ENCODE data around the gene BABAM1. TPM values are rescaled to one million over a fixed set of nuclear protein-coding genes. Genes with fewer than 3 reads are reported as not detected.

The BABAM1 gene
- total RNA-seq, 1 donor from 2014 or later: 135 TPM

DNA sequence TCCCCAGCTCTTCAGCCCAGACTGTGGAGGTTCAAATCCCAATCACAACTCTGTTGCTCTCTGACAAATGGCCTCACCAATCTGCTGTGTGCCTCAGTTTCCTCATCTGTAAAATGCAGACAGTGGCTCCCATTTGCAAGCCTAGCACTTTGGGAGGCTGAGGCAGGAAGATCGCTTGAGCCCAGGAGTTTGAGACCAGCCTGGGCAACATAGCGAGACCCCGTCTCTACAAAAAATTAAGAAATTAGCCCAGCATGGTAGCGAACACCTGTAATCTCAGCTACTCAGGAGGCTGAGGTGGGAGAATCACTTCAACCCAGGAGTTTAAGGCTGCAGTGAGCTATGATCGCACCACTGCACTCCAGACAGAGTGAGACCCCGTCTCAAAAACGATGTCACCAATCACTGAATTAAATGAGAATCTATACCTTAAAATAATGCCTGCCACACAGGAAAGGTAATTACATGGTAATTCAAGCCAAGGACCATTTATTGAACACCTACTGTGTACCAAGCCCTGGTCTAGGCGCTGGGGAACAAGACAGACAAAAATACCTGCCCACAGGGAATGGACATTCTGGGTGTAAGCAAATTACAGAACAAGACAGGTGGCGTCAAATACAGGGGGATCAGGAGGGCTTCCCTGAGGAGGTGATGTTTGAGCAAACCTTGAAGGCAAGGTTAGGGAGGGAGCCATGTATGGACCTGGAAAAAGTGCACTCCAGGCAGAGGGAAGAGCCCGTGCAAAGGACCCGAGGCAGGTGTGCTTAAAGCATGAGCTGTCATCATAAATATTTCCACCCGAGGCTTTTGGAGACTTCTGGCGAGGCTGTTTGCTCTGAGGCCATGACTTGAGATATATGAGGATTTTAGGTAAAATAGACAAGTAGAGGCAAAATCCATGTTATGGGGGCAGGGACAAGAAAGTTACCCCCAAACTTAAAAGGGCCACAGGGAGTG, 29.2 kb upstream of the BABAM1 start:
- no peak overlapping the region for H3K27ac Mint-ChIP-seq
- intact Hi-C loops (cut with micrococcal nuclease): no loop called here

DNA sequence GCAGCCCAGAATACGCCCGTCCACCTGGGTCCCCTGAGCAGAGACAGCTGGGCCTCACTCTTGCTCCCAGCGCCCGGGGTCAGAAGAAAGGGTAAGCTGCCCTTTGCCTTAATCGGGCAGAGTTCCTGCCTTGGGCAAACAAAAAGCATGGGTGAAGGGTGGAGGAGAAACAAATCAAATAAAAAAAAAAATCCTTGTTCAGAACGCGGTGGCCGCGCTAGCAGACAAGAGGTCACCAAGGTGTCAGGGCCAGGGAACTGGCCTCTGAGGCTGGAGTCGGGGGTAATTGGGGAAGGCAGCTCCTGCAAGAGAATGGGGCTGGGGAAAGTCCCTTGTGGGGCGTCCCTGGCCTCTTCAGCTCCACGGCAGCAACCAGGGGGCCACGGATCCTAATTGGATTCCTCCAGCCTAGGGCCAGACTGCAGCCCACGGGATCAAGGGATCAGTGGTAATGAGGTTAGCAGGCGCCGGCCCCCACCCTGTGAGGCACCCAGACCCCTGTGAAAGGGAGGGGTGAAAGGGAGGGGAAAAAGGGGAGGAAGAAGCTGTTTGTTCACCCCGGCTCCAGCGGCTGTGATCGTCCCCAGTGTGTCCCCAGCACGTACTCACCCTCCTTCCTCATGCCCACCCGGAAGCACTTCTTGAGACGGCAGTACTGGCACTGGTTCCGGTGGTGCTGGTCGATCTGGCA, 27.0 kb upstream of the BABAM1 start:
- Mint-ChIP-seq H3K9me3 (no peaks in the 10 kb centered on the region), H3K27ac (no peak overlapping the region), H3K36me3 (ENCODE audit: low read depth) (no peaks in the 10 kb centered on the region), H3K4me3 (no peak overlapping the region), H3K27me3 (no peaks in the 10 kb centered on the region), H3K4me1 (peaks cover 15% of the 10 kb centered on the region)
- POLR2A ChIA-PET: interaction anchor here (0.5 kb wide), 1 partner anchor 24 kb away, joined by 4 read pairs; no protein-coding TSS in a partner anchor
- TF ChIP-seq, protein P1, sequence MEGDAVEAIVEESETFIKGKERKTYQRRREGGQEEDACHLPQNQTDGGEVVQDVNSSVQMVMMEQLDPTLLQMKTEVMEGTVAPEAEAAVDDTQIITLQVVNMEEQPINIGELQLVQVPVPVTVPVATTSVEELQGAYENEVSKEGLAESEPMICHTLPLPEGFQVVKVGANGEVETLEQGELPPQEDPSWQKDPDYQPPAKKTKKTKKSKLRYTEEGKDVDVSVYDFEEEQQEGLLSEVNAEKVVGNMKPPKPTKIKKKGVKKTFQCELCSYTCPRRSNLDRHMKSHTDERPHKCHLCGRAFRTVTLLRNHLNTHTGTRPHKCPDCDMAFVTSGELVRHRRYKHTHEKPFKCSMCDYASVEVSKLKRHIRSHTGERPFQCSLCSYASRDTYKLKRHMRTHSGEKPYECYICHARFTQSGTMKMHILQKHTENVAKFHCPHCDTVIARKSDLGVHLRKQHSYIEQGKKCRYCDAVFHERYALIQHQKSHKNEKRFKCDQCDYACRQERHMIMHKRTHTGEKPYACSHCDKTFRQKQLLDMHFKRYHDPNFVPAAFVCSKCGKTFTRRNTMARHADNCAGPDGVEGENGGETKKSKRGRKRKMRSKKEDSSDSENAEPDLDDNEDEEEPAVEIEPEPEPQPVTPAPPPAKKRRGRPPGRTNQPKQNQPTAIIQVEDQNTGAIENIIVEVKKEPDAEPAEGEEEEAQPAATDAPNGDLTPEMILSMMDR (IDR thresholded peaks at IDR 0.05): no peak
- no peak for ATAC-seq (ENCODE audit: low read depth)
- CTCF ChIA-PET: no interaction called here
- intact Hi-C loops (cut with micrococcal nuclease): no loop called here
- DNase-seq: no peak

More for the DNA sequence above, 29.2 kb upstream of the BABAM1 start:
- POLR2A ChIA-PET: interaction anchor here (0.5 to 4.2 kb wide), 3 partner anchors 23 to 24 kb away, joined by 4 to 25 read pairs (median 4); partner anchors contain the start of gene USE1
- Mint-ChIP-seq H3K9me3 (no peaks in the 10 kb centered on the region), H3K36me3 (ENCODE audit: low read depth) (no peaks in the 10 kb centered on the region), H3K4me3 (peak overlapping the region; percentile 21), H3K27me3 (no peaks in the 10 kb centered on the region), H3K4me1 (peaks cover 17% of the 10 kb centered on the region)
- TF ChIP-seq, protein P1 (IDR thresholded peaks at IDR 0.05): no peak
- ATAC-seq (ENCODE audit: low read depth) (no peak), DNase-seq (no peak)
- CTCF ChIA-PET: interaction anchor here (1.1 to 2.7 kb wide), 2 partner anchors 22 to 29 kb away, joined by 3 to 10 read pairs; no protein-coding TSS in a partner anchor

DNA sequence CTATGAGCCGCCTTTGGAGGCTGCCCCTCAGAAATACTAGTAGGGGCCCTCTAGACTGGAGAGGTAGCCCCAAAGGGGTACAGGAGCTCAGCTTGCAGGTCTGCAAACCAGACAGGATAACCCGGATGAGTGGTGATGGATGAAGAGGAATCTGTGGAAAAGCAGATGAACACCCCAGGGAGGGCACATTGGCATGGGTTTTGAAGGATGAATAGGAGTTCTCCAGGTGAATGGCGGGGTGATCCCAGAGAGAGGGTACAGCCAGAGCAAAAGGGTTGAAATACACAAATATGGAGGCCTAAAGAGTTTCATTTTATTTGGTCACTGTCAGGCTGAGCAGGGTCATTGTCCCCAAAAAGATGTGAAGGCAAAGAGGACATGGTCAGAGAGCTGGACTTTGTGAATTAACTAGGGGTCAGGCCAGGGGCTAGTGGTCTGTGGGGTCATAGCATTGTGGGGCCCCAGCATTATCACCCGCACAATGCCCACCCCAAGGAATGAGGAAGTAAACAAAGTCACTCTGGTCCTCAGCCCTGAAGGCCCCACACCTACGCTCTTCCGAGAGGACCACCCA, 26.3 kb upstream of the BABAM1 start:
- CTCF ChIA-PET: no interaction called here
- no peak overlapping the region for H3K27ac Mint-ChIP-seq
- intact Hi-C loops (cut with micrococcal nuclease): no loop called here

DNA sequence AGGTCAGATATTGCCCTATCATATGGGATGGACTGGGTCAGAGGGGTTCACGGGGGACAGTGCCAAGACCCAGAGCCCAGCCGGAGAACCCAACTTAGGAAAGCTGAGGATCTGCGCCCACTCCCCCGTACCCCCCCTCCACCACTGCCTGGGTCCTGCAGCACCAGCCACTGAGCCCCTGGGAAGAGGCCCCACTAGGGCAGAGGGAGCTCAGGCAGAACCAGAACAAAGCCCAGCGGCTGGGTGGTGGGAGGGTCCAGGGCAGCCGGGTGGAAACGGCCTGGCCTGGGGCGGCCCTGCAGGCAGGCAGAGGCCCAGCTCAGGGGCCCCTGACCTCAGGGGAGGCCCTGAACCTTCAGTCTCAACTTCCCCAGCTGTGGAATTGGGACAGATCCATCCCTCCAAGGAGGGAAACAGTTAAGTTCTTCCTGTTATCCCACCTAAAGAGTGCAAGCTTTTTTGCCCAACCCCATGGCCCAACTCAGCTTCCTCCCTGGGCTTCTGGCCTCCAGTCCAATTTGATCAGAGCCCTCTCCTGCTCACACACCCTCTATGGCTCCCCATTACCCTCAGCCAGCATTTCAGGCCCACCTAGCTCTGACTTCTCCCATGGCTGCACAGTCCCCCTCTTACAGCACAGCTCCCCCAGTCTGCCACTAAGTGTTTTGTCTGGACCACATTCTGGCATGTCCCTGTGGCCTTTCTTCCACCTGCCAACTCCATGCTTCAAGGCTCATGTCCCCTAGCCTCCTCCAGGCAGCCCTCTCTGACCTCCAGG, 24.6 kb upstream of the BABAM1 start:
- Mint-ChIP-seq H3K9me3 (no peaks in the 10 kb centered on the region), H3K4me3 (no peak overlapping the region), H3K36me3 (ENCODE audit: low read depth) (no peaks in the 10 kb centered on the region), H3K27me3 (no peaks in the 10 kb centered on the region), H3K27ac (peak overlapping the region; percentile 37), H3K4me1 (peaks cover 13% of the 10 kb centered on the region)
- TF ChIP-seq, protein P1 (IDR thresholded peaks at IDR 0.05): no peak
- ATAC-seq (ENCODE audit: low read depth) (no peak), DNase-seq (no peak)
- POLR2A ChIA-PET: interaction anchor here (0.6 to 2.9 kb wide), 8 partner anchors 11 to 656 kb away, joined by 3 to 16 read pairs (median 4); partner anchors contain the start of genes OCEL1 and USE1
- intact Hi-C loops (cut with micrococcal nuclease): no loop called here
- CTCF ChIA-PET: no interaction called here

More for the DNA sequence above, 26.3 kb upstream of the BABAM1 start:
- peaks cover 15% of the 10 kb centered on the region for H3K4me1 Mint-ChIP-seq
- DNase-seq (no peak), ATAC-seq (ENCODE audit: low read depth) (no peak)
- TF ChIP-seq, protein P1 (IDR thresholded peaks at IDR 0.05): no peak
- H3K36me3 Mint-ChIP-seq (ENCODE audit: low read depth): no peaks in the 10 kb centered on the region
- no peaks in the 10 kb centered on the region for H3K27me3 Mint-ChIP-seq
- H3K4me3 Mint-ChIP-seq: no peak overlapping the region
- no peaks in the 10 kb centered on the region for H3K9me3 Mint-ChIP-seq
- POLR2A ChIA-PET: interaction anchor here (0.9 to 1.1 kb wide), 2 partner anchors 15 to 26 kb away, joined by 3 read pairs; partner anchors contain the start of gene OCEL1

Measured in activated B cell treated with CpG ODN at 0.5 μM for 24 hours (primary cell).